ENCODE measurements around the gene POM121. TPM values are rescaled to one million over a fixed set of nuclear protein-coding genes. Genes with fewer than 3 reads are reported as not detected.
"Not testable (repeated sequence)": the region's sequence is repeated elsewhere in the genome, so short reads cannot be mapped to it uniquely, and the experiment has no call there.

Gene POM121
- total and polyA plus RNA-seq, 2 donors (not counting 3 experiments of a cell fraction or from before 2014, with no cell fraction given), result 12.3 to 47.8 TPM

GRCh38 chr7:72966892-72967291, 42.0 kb downstream of the POM121 start:
- dilution Hi-C loops (cut with MboI; ENCODE audit: extremely low pct_ligation_motif_present, low sequenced_read_pairs); intact Hi-C loops (cut with micrococcal nuclease); H3K36me3 ChIP-seq (ENCODE audit: control insufficient read depth in 2 of 2, extremely low read depth in 1 of 2, insufficient read depth in 2 of 2, low read length in 2 of 2); H3K4me2 ChIP-seq (ENCODE audit: insufficient read depth, low read length); H3K9ac ChIP-seq (replicated peaks; ENCODE audit: extremely low read depth, insufficient read depth, low read length); BruUV-seq (replicated peaks); H3K27me3 ChIP-seq (ENCODE audit: control insufficient read depth in 2 of 2, insufficient read depth in 2 of 2, low read length in 2 of 2); H3K79me2 ChIP-seq (ENCODE audit: control insufficient read depth, insufficient read depth, low read length); H3K4me3 ChIP-seq (replicated peaks in 1 of 3; ENCODE audit: insufficient read depth in 1 of 3, low read depth in 1 of 3, low read length in 3 of 3); DNase-seq (ENCODE audit: low read depth, low spot score); FAIRE-seq; H3K27ac ChIP-seq (ENCODE audit: insufficient read depth, low read depth, low read length); H3K9me1 ChIP-seq (replicated peaks; ENCODE audit: control insufficient read depth, extremely low read depth, insufficient read depth, low read length); H4K20me1 ChIP-seq (replicated peaks; ENCODE audit: control insufficient read depth, extremely low read depth, insufficient read depth, low read length); POLR2A ChIA-PET; H2AFZ ChIP-seq (ENCODE audit: low read depth, low read length); H3K4me1 ChIP-seq (ENCODE audit: control insufficient read depth, extremely low read depth, insufficient read depth, low read length); H3K9me3 ChIP-seq (replicated peaks; ENCODE audit: control insufficient read depth, insufficient read depth, low read length); CTCF ChIA-PET: not testable (repeated sequence)

- H3K4me3 ChIP-seq (replicated peaks in 1 of 3; ENCODE audit: insufficient read depth in 1 of 3, low read depth in 1 of 3, low read length in 3 of 3); H3K9me1 ChIP-seq (replicated peaks; ENCODE audit: control insufficient read depth, extremely low read depth, insufficient read depth, low read length); H3K27ac ChIP-seq (ENCODE audit: insufficient read depth, low read depth, low read length); H4K20me1 ChIP-seq (replicated peaks; ENCODE audit: control insufficient read depth, extremely low read depth, insufficient read depth, low read length); intact Hi-C loops (cut with micrococcal nuclease); H3K79me2 ChIP-seq (ENCODE audit: control insufficient read depth, insufficient read depth, low read length); CTCF ChIA-PET; FAIRE-seq; H3K9me3 ChIP-seq (replicated peaks; ENCODE audit: control insufficient read depth, insufficient read depth, low read length); H3K4me2 ChIP-seq (ENCODE audit: insufficient read depth, low read length); H3K36me3 ChIP-seq (ENCODE audit: control insufficient read depth in 2 of 2, extremely low read depth in 1 of 2, insufficient read depth in 2 of 2, low read length in 2 of 2); BruUV-seq (replicated peaks); H3K27me3 ChIP-seq (ENCODE audit: control insufficient read depth in 2 of 2, insufficient read depth in 2 of 2, low read length in 2 of 2); dilution Hi-C loops (cut with MboI; ENCODE audit: extremely low pct_ligation_motif_present, low sequenced_read_pairs); H3K4me1 ChIP-seq (ENCODE audit: control insufficient read depth, extremely low read depth, insufficient read depth, low read length); DNase-seq (ENCODE audit: low read depth, low spot score); POLR2A ChIA-PET; H3K9ac ChIP-seq (replicated peaks; ENCODE audit: extremely low read depth, insufficient read depth, low read length); H2AFZ ChIP-seq (ENCODE audit: low read depth, low read length): not testable (repeated sequence)
These were observed 44.2 kb downstream of the POM121 start, which contains the start of gene TRIM74 for GRCh38 chr7:72968980-72969516. Gene TRIM74, minus strand, starts transcription at chr7:72969466. Its CDS starts 3,309 bp downstream, at chr7:72966157.

GRCh38 chr7:72969688-72970087, 44.8 kb downstream of the POM121 start:
- dilution Hi-C loops (cut with MboI; ENCODE audit: extremely low pct_ligation_motif_present, low sequenced_read_pairs); H3K36me3 ChIP-seq (ENCODE audit: control insufficient read depth in 2 of 2, extremely low read depth in 1 of 2, insufficient read depth in 2 of 2, low read length in 2 of 2); H4K20me1 ChIP-seq (replicated peaks; ENCODE audit: control insufficient read depth, extremely low read depth, insufficient read depth, low read length); BruUV-seq (replicated peaks); H3K4me1 ChIP-seq (ENCODE audit: control insufficient read depth, extremely low read depth, insufficient read depth, low read length); POLR2A ChIA-PET; H3K79me2 ChIP-seq (ENCODE audit: control insufficient read depth, insufficient read depth, low read length); CTCF ChIA-PET; H3K9me1 ChIP-seq (replicated peaks; ENCODE audit: control insufficient read depth, extremely low read depth, insufficient read depth, low read length); intact Hi-C loops (cut with micrococcal nuclease); H3K9me3 ChIP-seq (replicated peaks; ENCODE audit: control insufficient read depth, insufficient read depth, low read length); DNase-seq (ENCODE audit: low read depth, low spot score); H3K4me3 ChIP-seq (replicated peaks in 1 of 3; ENCODE audit: insufficient read depth in 1 of 3, low read depth in 1 of 3, low read length in 3 of 3); FAIRE-seq; H3K4me2 ChIP-seq (ENCODE audit: insufficient read depth, low read length); H3K27ac ChIP-seq (ENCODE audit: insufficient read depth, low read depth, low read length); H3K27me3 ChIP-seq (ENCODE audit: control insufficient read depth in 2 of 2, insufficient read depth in 2 of 2, low read length in 2 of 2); H3K9ac ChIP-seq (replicated peaks; ENCODE audit: extremely low read depth, insufficient read depth, low read length); H2AFZ ChIP-seq (ENCODE audit: low read depth, low read length): not testable (repeated sequence)

- POLR2A ChIA-PET; H3K27me3 ChIP-seq (ENCODE audit: control insufficient read depth in 2 of 2, insufficient read depth in 2 of 2, low read length in 2 of 2); H3K4me1 ChIP-seq (ENCODE audit: control insufficient read depth, extremely low read depth, insufficient read depth, low read length); DNase-seq (ENCODE audit: low read depth, low spot score); dilution Hi-C loops (cut with MboI; ENCODE audit: extremely low pct_ligation_motif_present, low sequenced_read_pairs); H3K9me1 ChIP-seq (replicated peaks; ENCODE audit: control insufficient read depth, extremely low read depth, insufficient read depth, low read length); CTCF ChIA-PET; H4K20me1 ChIP-seq (replicated peaks; ENCODE audit: control insufficient read depth, extremely low read depth, insufficient read depth, low read length); FAIRE-seq; H3K9me3 ChIP-seq (replicated peaks; ENCODE audit: control insufficient read depth, insufficient read depth, low read length); H3K9ac ChIP-seq (replicated peaks; ENCODE audit: extremely low read depth, insufficient read depth, low read length); H3K4me3 ChIP-seq (replicated peaks in 1 of 3; ENCODE audit: insufficient read depth in 1 of 3, low read depth in 1 of 3, low read length in 3 of 3); H2AFZ ChIP-seq (ENCODE audit: low read depth, low read length); H3K79me2 ChIP-seq (ENCODE audit: control insufficient read depth, insufficient read depth, low read length); BruUV-seq (replicated peaks); H3K27ac ChIP-seq (ENCODE audit: insufficient read depth, low read depth, low read length); H3K4me2 ChIP-seq (ENCODE audit: insufficient read depth, low read length); H3K36me3 ChIP-seq (ENCODE audit: control insufficient read depth in 2 of 2, extremely low read depth in 1 of 2, insufficient read depth in 2 of 2, low read length in 2 of 2); intact Hi-C loops (cut with micrococcal nuclease): not testable (repeated sequence)
These were observed 46.6 kb downstream of the POM121 start for GRCh38 chr7:72971505-72971904.
